Measurements from ENCODE around the gene UBXN7. TPM values are rescaled to one million over a fixed set of nuclear protein-coding genes. Genes with fewer than 3 reads are reported as not detected.

UBXN7 gene
- total and polyA plus RNA-seq, 2 of the 4 experiments (the other 2 are of a cell fraction), result 8.6 to 16.1 TPM

GRCh38 chr3:196351541-196351940 lies 80.7 kb downstream of the UBXN7 start:
- no peak overlapping the region for H2AFZ ChIP-seq (replicated peaks; ENCODE audit: low read length, poor library complexity)
- no CpG with 5 or more reads among the region's 6 CpGs for WGBS, 2 experiments (ENCODE audit: extremely low coverage in 2 of 2, insufficient read length in 1 of 2)
- in situ Hi-C loops (cut with MboI; ENCODE audit: low sequenced_read_pairs), result no loop called here
- intact Hi-C loops (cut with micrococcal nuclease), result no loop called here
- H3K18ac ChIP-seq (ENCODE audit: low read depth, low read length), result no peak overlapping the region
- dilution Hi-C loops (cut with HindIII; ENCODE audit: low sequenced_read_pairs, unreplicated experiment), result no loop called here
- CTCF ChIA-PET, result no interaction called here
- no peak overlapping the region for H3K4me2 ChIP-seq (ENCODE audit: low read depth, low read length)
- no peaks in the 10 kb centered on the region for H3K9me3 ChIP-seq (ENCODE audit: control insufficient read depth, insufficient read depth, low read length)
- no peak overlapping the region for H4K91ac ChIP-seq (ENCODE audit: insufficient read depth, low read depth, low read length)
- no peak overlapping the region for H3K27ac ChIP-seq (ENCODE audit: insufficient read depth, low read length)
- H3K36me3 ChIP-seq (ENCODE audit: control insufficient read depth, insufficient read depth, low read length), result peaks cover 27% of the 10 kb centered on the region
- H3K23ac ChIP-seq (ENCODE audit: low read depth, low read length), result no peak overlapping the region
- no peaks in the 10 kb centered on the region for H4K20me1 ChIP-seq (ENCODE audit: insufficient read depth, low read length)
- H3K4me3 ChIP-seq (ENCODE audit: insufficient read depth, low read depth, low read length), result no peak overlapping the region
- TF ChIP-seq CHD1 (IDR thresholded peaks at IDR 0.05; ENCODE audit: low read depth, low read length), result no peak
- TF ChIP-seq NFE2L2 (IDR thresholded peaks at IDR 0.05; ENCODE audit: low read depth, low read length), result no peak
- no peak for TF ChIP-seq POLR2A (IDR thresholded peaks at IDR 0.05; ENCODE audit: low read depth, low read length)
- no peak overlapping the region for H2AK9ac ChIP-seq (replicated peaks; ENCODE audit: low read depth, low read length, poor library complexity)
- no peak overlapping the region for H2AK5ac ChIP-seq (ENCODE audit: low read depth, low read length)
- H3K4ac ChIP-seq (ENCODE audit: low read depth, low read length), result no peak overlapping the region
- no peak overlapping the region for H4K8ac ChIP-seq (ENCODE audit: low read depth in 2 of 2, low read length in 2 of 2)
- no peaks in the 10 kb centered on the region for H3K9me1 ChIP-seq (ENCODE audit: insufficient read depth, low read length)
- no peak for ATAC-seq (ENCODE audit: low read depth)
- no peak overlapping the region for H2BK15ac ChIP-seq (ENCODE audit: low read depth, low read length)
- DNase-seq, result no peak
- no peak overlapping the region for H2BK5ac ChIP-seq (ENCODE audit: low read depth, low read length, poor library complexity, severe bottlenecking)
- peaks cover 0 to 2% of the 10 kb centered on the region in 2 experiments; a peak in 2 of 4 replicates for H3K79me1 ChIP-seq (ENCODE audit: low read depth in 1 of 2, low read length in 2 of 2)
- H2BK120ac ChIP-seq (ENCODE audit: low read depth, low read length), result no peak overlapping the region
- H3K14ac ChIP-seq (replicated peaks; ENCODE audit: low read depth, low read length), result no peak overlapping the region
- no TSS peak for BruUV-seq (replicated peaks)
- no peak overlapping the region for H4K5ac ChIP-seq (ENCODE audit: low read depth, low read length)
- no peak overlapping the region for H3K9ac ChIP-seq (ENCODE audit: low read depth, low read length)
- POLR2A ChIA-PET (ENCODE audit: unreplicated experiment), result no interaction called here
- H2BK20ac ChIP-seq (ENCODE audit: low read depth, low read length), result no peak overlapping the region
- H3K4me1 ChIP-seq (ENCODE audit: control insufficient read depth, insufficient read depth, low read length), result no peaks in the 10 kb centered on the region
- no peak overlapping the region for H3K56ac ChIP-seq (ENCODE audit: extremely low read depth, insufficient read depth, low read length)
- no peaks in the 10 kb centered on the region for H3K27me3 ChIP-seq (ENCODE audit: control insufficient read depth, insufficient read depth, low read length)
